ENCODE measurements around the gene CAMKK2.
"Not testable (repeated sequence)": the region's sequence is repeated elsewhere in the genome, so short reads cannot be mapped to it uniquely, and the experiment has no call there.

CAMKK2 gene

GRCh38 chr12:121297435-121297991 lies 1.0 kb upstream of the CAMKK2 start:
- peak in 1 of 5 donors; percentile 36 for DNase-seq

GRCh38 chr12:121295746-121296617 lies 527 bp downstream of the CAMKK2 start:
- DNase-seq, result peak in 2 of 5 donors; percentile 17 to 23

- DNase-seq, result peak in 1 of 5 donors; percentile 15
These were observed 1.3 kb downstream of the CAMKK2 start for GRCh38 chr12:121295116-121295745.

- DNase-seq, result no peak
These were observed 2.2 kb downstream of the CAMKK2 start for GRCh38 chr12:121294151-121294889.

GRCh38 chr12:121293603-121294002 lies 2.9 kb downstream of the CAMKK2 start:
- no peak for DNase-seq

- DNase-seq, result no peak
These were observed 6.1 kb downstream of the CAMKK2 start for GRCh38 chr12:121290410-121290809.

- no peak for DNase-seq
These were observed 6.5 kb downstream of the CAMKK2 start for GRCh38 chr12:121289962-121290361.

GRCh38 chr12:121288986-121289385 lies 7.5 kb downstream of the CAMKK2 start:
- DNase-seq, result no peak

GRCh38 chr12:121288158-121288845 lies 8.2 kb downstream of the CAMKK2 start:
- no peak for DNase-seq

- no peak for DNase-seq
These were observed 9.1 kb downstream of the CAMKK2 start for GRCh38 chr12:121287267-121287954.

GRCh38 chr12:121285856-121286255 lies 10.7 kb downstream of the CAMKK2 start:
- no peak for DNase-seq

GRCh38 chr12:121284551-121285390 lies 11.7 kb downstream of the CAMKK2 start:
- DNase-seq, result no peak

GRCh38 chr12:121283841-121284240 lies 12.7 kb downstream of the CAMKK2 start:
- no peak for DNase-seq

GRCh38 chr12:121283388-121283787 lies 13.1 kb downstream of the CAMKK2 start:
- no peak for DNase-seq

- not testable (repeated sequence) for DNase-seq
These were observed 13.6 kb downstream of the CAMKK2 start for GRCh38 chr12:121282910-121283309.

- DNase-seq, result no peak
These were observed 14.3 kb downstream of the CAMKK2 start for GRCh38 chr12:121282072-121282742.

- not testable (repeated sequence) for DNase-seq
These were observed 15.4 kb downstream of the CAMKK2 start for GRCh38 chr12:121281116-121281515.

GRCh38 chr12:121280531-121280930 lies 16.0 kb downstream of the CAMKK2 start:
- not testable (repeated sequence) for DNase-seq

GRCh38 chr12:121279507-121279915 lies 17.0 kb downstream of the CAMKK2 start:
- DNase-seq, result no peak

GRCh38 chr12:121279071-121279375 lies 17.5 kb downstream of the CAMKK2 start:
- no peak for DNase-seq

Data from T-helper 1 cell (primary cell).